HEK293T (cell line): ENCODE measurements around the gene NIT2.

Experiments
- SP1 ChIP-seq: fragments of 450-650 bp; IDR thresholded peaks from 2 replicates; pipeline ENCODE4 v1.6.1; 2017
- TF ChIP-seq, protein P1 (sequence below): fragments of 450-650 bp; IDR thresholded peaks from 2 replicates; pipeline ENCODE4 v1.6.1; 2016

DNA sequence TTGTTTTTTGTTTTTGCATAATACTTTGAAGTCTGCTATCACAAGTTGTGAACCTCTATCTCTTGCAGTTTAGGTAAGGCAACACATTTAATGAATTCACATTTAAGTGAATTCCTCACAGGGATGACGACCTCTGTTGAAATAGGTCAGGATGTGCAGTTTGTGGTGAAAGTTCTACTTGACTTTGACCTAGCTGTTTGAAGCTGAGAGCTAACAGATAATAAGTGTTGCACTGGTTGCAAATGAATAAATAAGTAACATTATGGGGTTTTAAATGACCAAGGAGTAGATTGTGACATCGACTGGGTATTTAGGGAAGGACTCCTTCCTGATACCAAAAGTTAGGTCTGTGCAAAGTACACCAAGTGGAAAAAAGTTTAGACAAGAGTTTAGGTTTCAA is 23.9 kb downstream of the NIT2 start:
- no peak for TF ChIP-seq SP1
- TF ChIP-seq, protein P1, sequence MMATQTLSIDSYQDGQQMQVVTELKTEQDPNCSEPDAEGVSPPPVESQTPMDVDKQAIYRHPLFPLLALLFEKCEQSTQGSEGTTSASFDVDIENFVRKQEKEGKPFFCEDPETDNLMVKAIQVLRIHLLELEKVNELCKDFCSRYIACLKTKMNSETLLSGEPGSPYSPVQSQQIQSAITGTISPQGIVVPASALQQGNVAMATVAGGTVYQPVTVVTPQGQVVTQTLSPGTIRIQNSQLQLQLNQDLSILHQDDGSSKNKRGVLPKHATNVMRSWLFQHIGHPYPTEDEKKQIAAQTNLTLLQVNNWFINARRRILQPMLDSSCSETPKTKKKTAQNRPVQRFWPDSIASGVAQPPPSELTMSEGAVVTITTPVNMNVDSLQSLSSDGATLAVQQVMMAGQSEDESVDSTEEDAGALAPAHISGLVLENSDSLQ = no peak
